A673 (cell line): ENCODE results near the gene GPR15.

Source experiments
- EZH2 ChIP-seq: fragments of 200-600 bp; sonication (generic); IDR thresholded peaks from 2 replicates; pipeline ENCODE4 v1.6.1; 2017; ENCODE audit warnings: borderline replicate concordance, low read depth, mild to moderate bottlenecking, mixed read lengths, antibody characterized with exemption, low read length; ENCODE audit not compliant: poor library complexity, severe bottlenecking
- TF ChIP-seq, protein P1 (sequence below): fragments of 300-800, 200-600 bp; sonication (generic); conservative IDR thresholded peaks from 2 replicates; pipeline ENCODE4 v1.5.1; 2017; ENCODE audit warnings: low read depth, mild to moderate bottlenecking, antibody characterized with exemption, low read length, moderate library complexity, mixed read lengths

GRCh38 chr3:98528474-98529346 lies 3.1 kb upstream of the GPR15 start:
- TF ChIP-seq, protein P1, sequence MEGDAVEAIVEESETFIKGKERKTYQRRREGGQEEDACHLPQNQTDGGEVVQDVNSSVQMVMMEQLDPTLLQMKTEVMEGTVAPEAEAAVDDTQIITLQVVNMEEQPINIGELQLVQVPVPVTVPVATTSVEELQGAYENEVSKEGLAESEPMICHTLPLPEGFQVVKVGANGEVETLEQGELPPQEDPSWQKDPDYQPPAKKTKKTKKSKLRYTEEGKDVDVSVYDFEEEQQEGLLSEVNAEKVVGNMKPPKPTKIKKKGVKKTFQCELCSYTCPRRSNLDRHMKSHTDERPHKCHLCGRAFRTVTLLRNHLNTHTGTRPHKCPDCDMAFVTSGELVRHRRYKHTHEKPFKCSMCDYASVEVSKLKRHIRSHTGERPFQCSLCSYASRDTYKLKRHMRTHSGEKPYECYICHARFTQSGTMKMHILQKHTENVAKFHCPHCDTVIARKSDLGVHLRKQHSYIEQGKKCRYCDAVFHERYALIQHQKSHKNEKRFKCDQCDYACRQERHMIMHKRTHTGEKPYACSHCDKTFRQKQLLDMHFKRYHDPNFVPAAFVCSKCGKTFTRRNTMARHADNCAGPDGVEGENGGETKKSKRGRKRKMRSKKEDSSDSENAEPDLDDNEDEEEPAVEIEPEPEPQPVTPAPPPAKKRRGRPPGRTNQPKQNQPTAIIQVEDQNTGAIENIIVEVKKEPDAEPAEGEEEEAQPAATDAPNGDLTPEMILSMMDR = no peak
- TF ChIP-seq EZH2 = no peak
